Colonic mucosa (tissue), 4 donors: ENCODE measurements around the gene SETD3. TPM values are rescaled to one million over a fixed set of nuclear protein-coding genes. Genes with fewer than 3 reads are reported as not detected.

Source experiments
- DNase-seq: peaks from one replicate; pipeline ENCODE4 v3.0.0-alpha.2; 2020
- H3K27ac ChIP-seq: fragments of 200-600 bp; one replicate; pipeline ENCODE4 v1.8.0; 2021
- H3K27me3 ChIP-seq: fragments of 200-600 bp; one replicate; pipeline ENCODE4 v1.8.0; 2021
- H3K36me3 ChIP-seq: fragments of 200-600 bp; one replicate; pipeline ENCODE4 v1.8.0; 2021
- H3K4me1 ChIP-seq: fragments of 200-600 bp; one replicate; pipeline ENCODE4 v1.8.0; 2021; ENCODE audit warnings: mild to moderate bottlenecking
- H3K4me3 ChIP-seq: fragments of 200-600 bp; one replicate; pipeline ENCODE4 v1.8.0; 2021
- H3K9ac ChIP-seq, 2 donors: one replicate each; pipeline ENCODE4 v1.7.0; 2013; ENCODE audit warnings: control low read depth in 2 of 2, low read depth in 2 of 2, low read length in 2 of 2
- H3K9me3 ChIP-seq: fragments of 200-600 bp; one replicate; pipeline ENCODE4 v1.8.0; 2021
- CTCF ChIP-seq: fragments of 200-600 bp; IDR thresholded peaks from one replicate; pipeline ENCODE4 v1.8.0; 2022; ENCODE audit warnings: antibody characterized with exemption, mild to moderate bottlenecking
- intact Hi-C: fragments of 100-400 bp; cut with DNase I; formaldehyde crosslinking; loops from one replicate; pipeline ENCODE4 v1.14.1; 2022
- total RNA-seq, 2 donors: library from RNA; stranded (reverse); fragmentation: NEBNext Ultra II Directional in 1 of 2; extraction: Animal tissue kit (Norgen Biotek cat#: 25700) in 1 of 2; gene quantifications; one replicate each; pipeline ENCODE4 v1.2.1, GENCODE V29; 2021
- donor health status: healthy.
- donor health status: DM: no; HTN: no; CAD: no.
- donor health status: DM: no; HTN: no; CAD: no.

SETD3 gene
- total RNA-seq, 2 donors from 2014 or later: 60.0 to 69.4 TPM

GRCh38 chr14:99380402-99380801 lies 100.3 kb downstream of the SETD3 start:
- Histone ChIP-seq H3K27ac (no peak overlapping the region), H3K4me1 (no peaks in the 10 kb centered on the region), H3K9ac (no peak overlapping the region), H3K27me3 (no peaks in the 10 kb centered on the region), H3K36me3 (no peaks in the 10 kb centered on the region), H3K4me3 (no peak overlapping the region), H3K9me3 (no peaks in the 10 kb centered on the region)
- DNase-seq: no peak
- TF ChIP-seq CTCF: no peak
- intact Hi-C loops: no loop called here

DNA sequence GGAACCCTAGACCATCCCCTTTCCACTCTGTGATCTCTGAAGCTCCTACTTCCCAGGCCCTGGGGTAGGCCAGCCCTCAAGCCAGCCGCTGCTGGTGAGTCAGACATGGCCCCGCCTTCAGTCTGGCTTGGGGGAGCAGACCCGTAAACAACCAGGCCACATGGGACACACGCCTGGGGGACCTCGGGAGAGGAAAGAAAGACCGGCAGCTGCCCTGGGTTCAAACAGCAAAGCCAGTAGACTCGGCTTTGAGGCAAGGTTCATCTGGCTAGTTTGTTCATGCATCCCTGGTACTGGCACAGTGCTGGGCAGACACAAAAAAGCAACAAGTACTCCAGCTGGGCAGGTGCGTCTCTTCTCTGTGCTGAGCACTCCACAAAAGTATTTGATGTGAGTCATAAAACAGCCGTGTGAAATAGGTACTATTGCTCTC lies 101.9 kb downstream of the SETD3 start:
- DNase-seq: no peak
- Histone ChIP-seq H3K9ac (no peak overlapping the region), H3K4me1 (no peaks in the 10 kb centered on the region), H3K4me3 (no peak overlapping the region), H3K27me3 (no peaks in the 10 kb centered on the region), H3K36me3 (no peaks in the 10 kb centered on the region), H3K27ac (no peak overlapping the region), H3K9me3 (no peaks in the 10 kb centered on the region)
- TF ChIP-seq CTCF: no peak
- intact Hi-C loops: no loop called here

GRCh38 chr14:99377951-99378350 lies 102.7 kb downstream of the SETD3 start:
- Histone ChIP-seq H3K27ac (no peak overlapping the region), H3K27me3 (no peaks in the 10 kb centered on the region), H3K36me3 (no peaks in the 10 kb centered on the region), H3K4me3 (no peak overlapping the region), H3K9me3 (no peaks in the 10 kb centered on the region), H3K9ac (no peak overlapping the region), H3K4me1 (no peaks in the 10 kb centered on the region)
- no peak for TF ChIP-seq CTCF
- no peak for DNase-seq
- intact Hi-C loops: no loop called here

GRCh38 chr14:99374964-99375363 lies 105.7 kb downstream of the SETD3 start:
- H3K36me3 ChIP-seq: no peaks in the 10 kb centered on the region
- H3K9me3 ChIP-seq: no peaks in the 10 kb centered on the region
- H3K27ac ChIP-seq: no peak overlapping the region
- intact Hi-C loops: no loop called here
- no peaks in the 10 kb centered on the region for H3K4me1 ChIP-seq
- H3K9ac ChIP-seq: no peak overlapping the region
- no peak for DNase-seq
- H3K4me3 ChIP-seq: no peak overlapping the region
- H3K27me3 ChIP-seq: no peaks in the 10 kb centered on the region
- TF ChIP-seq CTCF: no peak

GRCh38 chr14:99363616-99364290 lies 116.9 kb downstream of the SETD3 start:
- Histone ChIP-seq H3K4me1 (no peaks in the 10 kb centered on the region), H3K27ac (no peak overlapping the region), H3K9ac (no peak overlapping the region), H3K9me3 (no peaks in the 10 kb centered on the region), H3K36me3 (no peaks in the 10 kb centered on the region), H3K27me3 (no peaks in the 10 kb centered on the region), H3K4me3 (no peak overlapping the region)
- no peak for TF ChIP-seq CTCF
- no peak for DNase-seq
- intact Hi-C loops: no loop called here
